Measurements from ENCODE around the gene HIF1AN. TPM values are rescaled to one million over a fixed set of nuclear protein-coding genes. Genes with fewer than 3 reads are reported as not detected.

The HIF1AN gene
- total and polyA plus RNA-seq, 2 donors (not counting 1 experiment from before 2014, with no cell fraction given), result 7.3 to 65.6 TPM

- Mint-ChIP-seq H3K4me3 (no peak overlapping the region), H3K9me3 (ENCODE audit: insufficient read depth) (no peaks in the 10 kb centered on the region), H3K27ac (no peak overlapping the region), H3K4me1 (no peaks in the 10 kb centered on the region), H3K27me3 (no peaks in the 10 kb centered on the region)
- Histone ChIP-seq H3K27me3 (replicated peaks in 1 of 4; ENCODE audit: control extremely low read depth in 1 of 4, control insufficient read depth in 3 of 4, insufficient read depth in 4 of 4, low read length in 3 of 4) (no peaks in the 10 kb centered on the region), H3K4me3 (ENCODE audit: control extremely low read depth in 1 of 5, extremely low read depth in 1 of 5, insufficient read depth in 1 of 5, low read depth in 2 of 5, low read length in 4 of 5) (no peak overlapping the region), H2AFZ (ENCODE audit: insufficient read depth, low read depth, low read length, poor library complexity, severe bottlenecking) (no peak overlapping the region), H3K4me1 (ENCODE audit: control insufficient read depth in 2 of 2, insufficient read depth in 2 of 2, low read length in 2 of 2) (no peaks in the 10 kb centered on the region), H3K36me3 (replicated peaks in 1 of 2; ENCODE audit: control extremely low read depth in 1 of 2, control insufficient read depth in 1 of 2, extremely low read depth in 1 of 2, insufficient read depth in 2 of 2, low read length in 1 of 2) (peaks cover 0 to 28% of the 10 kb centered on the region in 2 experiments), H3K4me2 (replicated peaks; ENCODE audit: low read depth, low read length, poor library complexity, severe bottlenecking) (no peak overlapping the region), H3K9me3 (ENCODE audit: control extremely low read depth in 1 of 3, control insufficient read depth in 2 of 3, insufficient read depth in 1 of 3, low read length in 2 of 3) (no peaks in the 10 kb centered on the region), H3K9ac (ENCODE audit: low read length) (no peak overlapping the region), H3K79me2 (ENCODE audit: control insufficient read depth, insufficient read depth, low read length) (no peaks in the 10 kb centered on the region), H4K20me1 (ENCODE audit: control insufficient read depth, insufficient read depth, low read length, poor library complexity, severe bottlenecking) (no peaks in the 10 kb centered on the region), H3K27ac (ENCODE audit: low read length in 2 of 2) (no peak overlapping the region)
- ChIA-PET CTCF (interaction anchor here (0.6 to 1.3 kb wide), 2 partner anchors 14 to 22 kb away, joined by 3 to 5 read pairs; no protein-coding TSS in a partner anchor), POLR2A (no interaction called here)
- intact Hi-C loops (cut with micrococcal nuclease), result no loop called here
- TF ChIP-seq EZH2 (IDR thresholded peaks at IDR 0.05; ENCODE audit: borderline replicate concordance, insufficient read depth, low read depth, low read length, poor library complexity, severe bottlenecking) (no peak), CTCF (IDR thresholded peaks at IDR 0.05) (no peak)
- ATAC-seq (ENCODE audit: low read depth) (no peak), DNase-seq (no peak)
- 86% methylated on average over 2 of the region's 2 CpGs for WGBS (ENCODE audit: insufficient coverage)
Measured at GRCh38 chr10:100496567-100496966, 39.2 kb upstream of the HIF1AN start.

GRCh38 chr10:100498059-100498458 lies 37.7 kb upstream of the HIF1AN start:
- POLR2A ChIA-PET, result no interaction called here
- Histone ChIP-seq H3K27ac (ENCODE audit: low read length in 2 of 2) (no peak overlapping the region), H3K36me3 (replicated peaks in 1 of 2; ENCODE audit: control extremely low read depth in 1 of 2, control insufficient read depth in 1 of 2, extremely low read depth in 1 of 2, insufficient read depth in 2 of 2, low read length in 1 of 2) (peaks cover 0 to 28% of the 10 kb centered on the region in 2 experiments), H4K20me1 (ENCODE audit: control insufficient read depth, insufficient read depth, low read length, poor library complexity, severe bottlenecking) (no peaks in the 10 kb centered on the region), H3K27me3 (replicated peaks in 1 of 4; ENCODE audit: control extremely low read depth in 1 of 4, control insufficient read depth in 3 of 4, insufficient read depth in 4 of 4, low read length in 3 of 4) (no peaks in the 10 kb centered on the region), H3K4me1 (ENCODE audit: control insufficient read depth in 2 of 2, insufficient read depth in 2 of 2, low read length in 2 of 2) (no peaks in the 10 kb centered on the region), H3K79me2 (ENCODE audit: control insufficient read depth, insufficient read depth, low read length) (no peaks in the 10 kb centered on the region), H2AFZ (ENCODE audit: insufficient read depth, low read depth, low read length, poor library complexity, severe bottlenecking) (no peak overlapping the region), H3K9me3 (ENCODE audit: control extremely low read depth in 1 of 3, control insufficient read depth in 2 of 3, insufficient read depth in 1 of 3, low read length in 2 of 3) (no peaks in the 10 kb centered on the region), H3K4me3 (ENCODE audit: control extremely low read depth in 1 of 5, extremely low read depth in 1 of 5, insufficient read depth in 1 of 5, low read depth in 2 of 5, low read length in 4 of 5) (no peak overlapping the region), H3K9ac (ENCODE audit: low read length) (no peak overlapping the region), H3K4me2 (replicated peaks; ENCODE audit: low read depth, low read length, poor library complexity, severe bottlenecking) (no peak overlapping the region)
- DNase-seq, result no peak
- no peak overlapping the region for H3K4me3 Mint-ChIP-seq
- TF ChIP-seq EZH2 (IDR thresholded peaks at IDR 0.05; ENCODE audit: borderline replicate concordance, insufficient read depth, low read depth, low read length, poor library complexity, severe bottlenecking), result no peak
- TF ChIP-seq CTCF (IDR thresholded peaks at IDR 0.05), result no peak
- H3K27ac Mint-ChIP-seq, result no peak overlapping the region
- CTCF ChIA-PET, result no interaction called here
- intact Hi-C loops (cut with micrococcal nuclease), result no loop called here
- H3K9me3 Mint-ChIP-seq (ENCODE audit: insufficient read depth), result no peaks in the 10 kb centered on the region
- WGBS (ENCODE audit: insufficient coverage), result 98% methylated on average over 4 of the region's 4 CpGs
- no peak for ATAC-seq (ENCODE audit: low read depth)
- H3K27me3 Mint-ChIP-seq, result no peaks in the 10 kb centered on the region
- no peaks in the 10 kb centered on the region for H3K4me1 Mint-ChIP-seq

Data from B cell (primary cell).